Activated naive CD4-positive, alpha-beta T cell treated with anti-CD3 and anti-CD28 coated beads, Interleukin-2, amount 10 ng/mL, durations not matched to agents 7 days and 5 days (primary cell): ENCODE measurements around the gene POPDC2.

ENCODE experiments used
- CTCF ChIA-PET: fragments of 350-600 bp; sonication (Branson Sonifier 250); formaldehyde crosslinking; loops from one replicate; lab custom pipeline; 2021; ENCODE audit warnings: antibody characterized with exemption; lab: Charles Lee
- DNase-seq: peaks from one replicate; pipeline ENCODE4 v3.0.0-alpha.2; 2020
- H3K27ac Mint-ChIP-seq: one replicate; pipeline ENCODE4 v1.8.0; 2021; ENCODE audit warnings: mild to moderate bottlenecking, moderate library complexity, mixed read lengths
- H3K27me3 Mint-ChIP-seq: one replicate; pipeline ENCODE4 v1.8.0; 2021; ENCODE audit warnings: mild to moderate bottlenecking, mixed read lengths
- H3K36me3 Mint-ChIP-seq: one replicate; pipeline ENCODE4 v1.8.0; 2021; ENCODE audit warnings: mixed read lengths
- H3K4me1 Mint-ChIP-seq: one replicate; pipeline ENCODE4 v1.8.0; 2021; ENCODE audit warnings: mixed read lengths
- H3K4me3 Mint-ChIP-seq: one replicate; pipeline ENCODE4 v1.8.0; 2021; ENCODE audit warnings: mild to moderate bottlenecking, moderate library complexity, mixed read lengths
- H3K9me3 Mint-ChIP-seq: one replicate; pipeline ENCODE4 v1.8.0; 2021; ENCODE audit warnings: mixed read lengths

Gene POPDC2

GRCh38 chr3:119660474-119661440 lies at the start of gene POPDC2:
POPDC2 (minus strand) TSS chr3:119660589; CDS start chr3:119660423, 166 bp downstream.
- CTCF ChIA-PET = interaction anchor here (1.0 kb wide), 1 partner anchor 9 kb away, joined by 3 read pairs; no protein-coding TSS in a partner anchor
- no peaks in the 10 kb centered on the region for H3K36me3 Mint-ChIP-seq
- no peak within 1 kb of the TSS for H3K4me3 Mint-ChIP-seq
- H3K27me3 Mint-ChIP-seq = no peaks in the 10 kb centered on the region
- peaks cover 16% of the 10 kb centered on the region for H3K4me1 Mint-ChIP-seq
- no peak within 1 kb of the TSS for H3K27ac Mint-ChIP-seq
- DNase-seq = no peak
- H3K9me3 Mint-ChIP-seq = no peaks in the 10 kb centered on the region

DNA sequence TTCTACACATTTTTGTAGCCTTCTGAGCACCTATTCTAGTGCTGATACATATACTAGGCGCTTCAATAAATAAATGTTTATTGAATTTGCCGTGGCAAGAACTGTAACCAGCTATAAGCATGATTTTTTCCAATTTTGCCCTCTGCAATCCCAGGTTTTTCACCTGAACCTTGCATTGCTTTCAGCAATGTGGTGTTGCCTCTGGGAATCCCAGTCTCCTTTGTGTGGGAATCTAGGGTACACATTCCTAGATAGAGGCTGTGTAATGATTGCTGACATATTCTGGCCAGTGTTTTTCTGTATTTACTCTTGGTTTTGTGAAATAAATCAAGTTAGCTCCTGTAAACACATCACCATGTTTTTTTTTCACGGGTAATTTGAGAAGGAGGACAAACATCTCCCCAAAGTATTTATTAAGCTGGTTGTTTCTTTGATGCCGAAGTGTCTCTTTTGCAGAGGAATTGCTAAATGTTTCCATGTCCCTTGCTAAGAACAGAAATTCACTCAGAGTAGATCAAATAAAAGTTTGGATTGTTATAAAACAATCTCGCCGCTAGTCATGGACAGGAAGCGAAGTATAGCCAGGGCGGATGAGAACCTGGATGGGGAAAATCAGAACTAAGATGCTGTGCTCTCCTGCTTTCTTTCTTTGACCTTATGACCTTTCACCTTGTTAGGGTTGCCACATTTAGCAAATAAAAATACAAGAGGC lies 43.6 kb upstream of the POPDC2 start:
- H3K27ac Mint-ChIP-seq = no peak overlapping the region
- H3K4me3 Mint-ChIP-seq = peak overlapping the region; percentile 31
- DNase-seq = no peak
- CTCF ChIA-PET = no interaction called here
- H3K9me3 Mint-ChIP-seq = peaks cover 5% of the 10 kb centered on the region
- peaks cover 22% of the 10 kb centered on the region for H3K27me3 Mint-ChIP-seq
- peaks cover 6% of the 10 kb centered on the region for H3K36me3 Mint-ChIP-seq
- H3K4me1 Mint-ChIP-seq = peaks cover 39% of the 10 kb centered on the region

DNA sequence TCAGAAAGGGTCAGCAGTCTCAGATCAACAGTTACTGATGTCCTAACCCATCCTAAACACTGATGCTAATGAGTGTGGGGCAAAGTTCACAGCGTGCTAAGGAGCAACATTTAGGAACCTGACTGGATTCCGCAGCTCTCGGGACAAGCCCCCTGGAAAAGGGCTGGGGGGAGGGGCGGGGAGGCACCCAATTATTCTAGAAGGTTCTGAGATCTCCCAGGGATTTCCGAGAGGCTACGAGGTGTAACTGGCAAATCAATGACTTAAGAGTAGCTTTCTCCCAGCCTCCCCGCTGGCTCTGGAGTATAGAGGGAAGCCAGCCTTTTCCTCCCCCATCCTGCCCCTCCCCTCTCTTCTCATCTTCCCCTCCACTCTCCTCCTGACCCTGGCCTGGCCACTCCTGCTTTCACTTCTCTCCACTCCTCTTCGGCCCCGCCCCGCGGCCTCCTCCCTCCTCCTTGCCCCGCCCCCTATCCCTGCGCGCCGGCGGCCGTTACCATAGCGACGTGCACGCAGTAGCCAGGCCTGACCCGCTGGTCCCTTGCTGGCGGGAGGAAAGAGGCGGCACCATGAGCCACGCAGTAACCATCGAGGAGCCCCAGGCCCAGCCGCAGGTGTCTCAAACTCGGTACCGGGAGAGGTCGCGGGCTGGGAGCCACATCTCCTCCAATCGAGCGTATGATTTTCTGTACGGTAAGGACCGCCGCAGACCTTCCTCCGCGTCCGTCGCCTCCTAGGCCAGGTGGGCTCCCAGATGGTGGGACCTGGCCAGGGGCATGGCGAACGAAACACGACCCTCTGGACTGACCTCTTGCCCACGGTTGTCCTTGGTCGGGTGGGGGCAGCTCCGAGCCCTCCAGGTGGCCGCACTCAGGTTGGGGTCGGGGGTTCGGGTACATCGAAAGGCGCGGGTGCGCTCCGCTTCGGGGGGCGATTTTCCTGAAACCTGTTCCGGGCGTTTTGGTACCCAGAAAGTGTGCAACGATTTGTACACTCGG lies 42.4 kb upstream of the POPDC2 start, which contains the start of gene CFAP91:
Gene CFAP91, plus strand, starts transcription at position 493 of the 998 bp plus-strand sequence. Its CDS starts 77 bp downstream, at position 570.
- Mint-ChIP-seq H3K27ac (no peak within 1 kb of the TSS), H3K4me1 (peaks cover 39% of the 10 kb centered on the region), H3K36me3 (peaks cover 6% of the 10 kb centered on the region), H3K9me3 (peaks cover 5% of the 10 kb centered on the region), H3K4me3 (peak within 1 kb of the TSS; percentile 67), H3K27me3 (peaks cover 22% of the 10 kb centered on the region)
- CTCF ChIA-PET = no interaction called here
- peak; percentile 88 for DNase-seq

- CTCF ChIA-PET = interaction anchor here (1.6 kb wide), 1 partner anchor 20 kb away, joined by 4 read pairs; no protein-coding TSS in a partner anchor
- peaks cover 22% of the 10 kb centered on the region for H3K27me3 Mint-ChIP-seq
- H3K4me3 Mint-ChIP-seq = no peak overlapping the region
- no peak overlapping the region for H3K27ac Mint-ChIP-seq
- peak; percentile 22 for DNase-seq
- peaks cover 5% of the 10 kb centered on the region for H3K9me3 Mint-ChIP-seq
- peaks cover 39% of the 10 kb centered on the region for H3K4me1 Mint-ChIP-seq
- H3K36me3 Mint-ChIP-seq = peaks cover 6% of the 10 kb centered on the region
Measured at GRCh38 chr3:119700920-119701734, 40.7 kb upstream of the POPDC2 start.

DNA sequence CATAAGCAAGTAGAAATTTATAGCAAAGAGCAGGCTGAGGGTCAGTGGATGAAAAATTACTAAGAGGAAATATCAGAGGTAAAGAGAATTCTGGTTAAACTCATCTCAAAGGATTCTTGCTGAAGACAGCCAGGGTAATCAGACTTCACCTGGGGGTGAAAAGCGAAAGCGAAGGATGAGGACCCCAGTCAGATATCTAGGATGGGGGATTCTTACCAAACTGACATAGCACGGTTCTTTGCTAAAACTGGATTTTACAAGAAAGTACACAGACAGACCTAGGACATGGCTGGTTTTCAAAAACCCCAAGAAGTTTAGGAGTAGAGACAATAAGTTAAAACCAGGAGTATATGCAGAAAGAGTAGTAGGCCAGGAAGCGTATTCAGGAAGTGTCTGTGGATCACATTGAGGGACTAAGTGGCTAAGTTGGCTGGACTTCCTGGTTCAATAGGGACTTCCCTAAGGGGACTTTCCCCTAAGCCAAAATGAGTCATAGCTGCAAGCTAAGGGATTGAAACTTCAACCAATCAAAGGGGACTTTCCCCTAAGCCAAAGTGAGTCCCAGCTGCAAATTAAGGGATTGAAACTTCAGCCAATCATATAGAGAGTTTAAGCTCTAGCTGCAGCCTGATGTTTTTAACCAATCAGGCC lies 40.0 kb upstream of the POPDC2 start:
- Mint-ChIP-seq H3K4me1 (peaks cover 39% of the 10 kb centered on the region), H3K4me3 (no peak overlapping the region), H3K27me3 (peaks cover 20% of the 10 kb centered on the region), H3K36me3 (peaks cover 6% of the 10 kb centered on the region), H3K27ac (no peak overlapping the region), H3K9me3 (peaks cover 5% of the 10 kb centered on the region)
- CTCF ChIA-PET = interaction anchor here (1.6 kb wide), 1 partner anchor 20 kb away, joined by 4 read pairs; no protein-coding TSS in a partner anchor
- peak; percentile 20 for DNase-seq

DNA sequence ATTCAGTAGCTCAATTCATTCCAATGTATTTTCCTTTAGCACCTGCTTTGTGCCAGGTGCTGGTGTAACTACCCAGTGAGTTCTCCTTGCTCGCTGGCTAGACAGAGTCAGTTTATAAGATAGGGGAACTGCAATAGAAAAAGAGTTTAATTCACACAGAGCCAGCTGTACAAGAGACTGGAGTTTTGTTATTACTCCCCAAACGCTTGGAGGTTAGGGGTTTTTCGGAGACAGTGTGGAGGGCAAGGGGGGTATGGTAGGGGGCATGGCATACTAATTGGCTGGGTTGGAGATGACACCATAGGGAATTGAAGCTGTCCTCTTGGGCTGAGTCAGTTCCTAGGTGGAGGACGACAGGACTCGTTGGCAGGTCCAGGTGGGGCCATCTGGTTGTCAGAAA lies 37.0 kb upstream of the POPDC2 start:
- peaks cover 25% of the 10 kb centered on the region for H3K4me1 Mint-ChIP-seq
- peaks cover 6% of the 10 kb centered on the region for H3K36me3 Mint-ChIP-seq
- H3K27ac Mint-ChIP-seq = no peak overlapping the region
- no peak for DNase-seq
- H3K4me3 Mint-ChIP-seq = no peak overlapping the region
- H3K9me3 Mint-ChIP-seq = peaks cover 5% of the 10 kb centered on the region
- H3K27me3 Mint-ChIP-seq = peaks cover under 1% of the 10 kb centered on the region
- CTCF ChIA-PET = no interaction called here

DNA sequence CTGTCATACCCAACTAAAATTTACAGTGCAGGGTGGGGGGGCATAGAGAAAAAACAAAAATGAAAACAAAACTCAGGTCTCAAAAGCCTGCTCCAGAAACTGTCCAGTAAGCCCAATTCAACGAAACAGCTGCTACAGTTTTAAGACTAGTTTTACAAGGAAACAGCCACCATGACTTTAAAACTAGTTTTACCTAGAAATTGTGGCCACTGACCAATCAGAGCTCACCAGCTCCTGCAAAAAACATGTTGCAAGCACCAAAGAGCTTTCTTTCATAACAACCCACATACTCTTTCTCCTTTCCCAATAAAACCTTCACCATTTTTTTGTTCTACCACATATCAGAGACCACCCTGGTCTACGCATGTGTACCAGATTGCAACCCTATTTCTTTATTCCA lies 35.1 kb upstream of the POPDC2 start:
- Mint-ChIP-seq H3K27ac (no peak overlapping the region), H3K9me3 (no peaks in the 10 kb centered on the region), H3K36me3 (no peaks in the 10 kb centered on the region), H3K27me3 (peaks cover 9% of the 10 kb centered on the region), H3K4me1 (peaks cover 6% of the 10 kb centered on the region), H3K4me3 (no peak overlapping the region)
- CTCF ChIA-PET = interaction anchor here (0.9 kb wide), 1 partner anchor 314 kb away, joined by 3 read pairs; no protein-coding TSS in a partner anchor
- no peak for DNase-seq

GRCh38 chr3:119690043-119690656 lies 29.8 kb upstream of the POPDC2 start:
- H3K27ac Mint-ChIP-seq = no peak overlapping the region
- DNase-seq = no peak
- CTCF ChIA-PET = interaction anchor here (0.6 to 2.8 kb wide), 4 partner anchors 9 to 806 kb away, joined by 3 to 13 read pairs (median 3); no protein-coding TSS in a partner anchor
- no peak overlapping the region for H3K4me3 Mint-ChIP-seq
- H3K4me1 Mint-ChIP-seq = no peaks in the 10 kb centered on the region
- H3K9me3 Mint-ChIP-seq = no peaks in the 10 kb centered on the region
- no peaks in the 10 kb centered on the region for H3K36me3 Mint-ChIP-seq
- H3K27me3 Mint-ChIP-seq = peaks cover 21% of the 10 kb centered on the region

DNA sequence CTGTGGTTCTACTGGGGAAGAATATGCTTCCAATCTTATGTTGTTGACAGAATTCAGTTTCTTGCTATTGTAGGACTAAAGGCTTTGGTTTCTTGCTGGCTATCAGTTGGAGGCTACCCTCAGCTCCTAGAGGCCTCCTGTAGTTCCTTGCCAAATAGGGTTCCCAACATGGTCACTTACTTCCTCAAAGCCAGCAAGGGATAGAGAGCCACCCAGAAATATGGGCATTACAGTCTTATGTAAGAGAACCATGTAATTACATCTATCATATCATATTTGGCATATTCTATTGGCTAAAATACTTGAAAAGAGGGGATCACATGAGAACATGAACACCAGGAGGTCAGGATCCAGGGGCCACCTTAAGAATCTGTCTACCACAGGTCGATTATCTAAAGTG lies 23.0 kb upstream of the POPDC2 start:
- Mint-ChIP-seq H3K36me3 (no peaks in the 10 kb centered on the region), H3K27ac (no peak overlapping the region), H3K4me1 (no peaks in the 10 kb centered on the region), H3K27me3 (peaks cover 11% of the 10 kb centered on the region), H3K9me3 (no peaks in the 10 kb centered on the region), H3K4me3 (no peak overlapping the region)
- CTCF ChIA-PET = interaction anchor here (0.6 to 3.1 kb wide), 2 partner anchors 25 to 799 kb away, joined by 3 to 21 read pairs; no protein-coding TSS in a partner anchor
- no peak for DNase-seq

- no peak overlapping the region for H3K27ac Mint-ChIP-seq
- H3K27me3 Mint-ChIP-seq = no peaks in the 10 kb centered on the region
- no peak overlapping the region for H3K4me3 Mint-ChIP-seq
- no peaks in the 10 kb centered on the region for H3K36me3 Mint-ChIP-seq
- no peaks in the 10 kb centered on the region for H3K9me3 Mint-ChIP-seq
- H3K4me1 Mint-ChIP-seq = peaks cover 11% of the 10 kb centered on the region
- CTCF ChIA-PET = interaction anchor here (0.6 to 3.5 kb wide), 24 partner anchors 8 to 802 kb away, joined by 3 to 25 read pairs (median 4); partner anchors contain the start of genes B4GALT4, CD80, IGSF11 and TEX55
- no peak for DNase-seq
Measured at GRCh38 chr3:119681279-119681678, 20.9 kb upstream of the POPDC2 start.

DNA sequence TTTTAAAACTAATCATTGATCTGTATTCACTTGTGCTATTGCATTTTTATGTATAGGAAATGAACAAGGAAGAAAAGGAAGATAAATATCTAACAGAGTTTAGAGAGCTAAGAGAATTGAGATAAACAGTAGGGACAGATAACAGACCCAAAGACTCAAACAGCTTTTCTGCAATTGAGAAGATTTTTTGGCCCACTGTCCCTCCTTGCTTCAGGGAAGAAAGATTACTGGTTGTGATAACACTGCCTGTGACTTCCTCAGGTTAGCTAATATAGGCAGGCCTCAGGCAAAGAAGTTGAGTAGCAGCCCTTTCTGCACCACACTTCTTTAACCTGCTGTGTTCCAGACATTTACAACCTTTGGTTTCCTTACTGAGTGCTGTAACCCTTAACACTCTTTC lies 19.5 kb upstream of the POPDC2 start:
- no peak overlapping the region for H3K4me3 Mint-ChIP-seq
- H3K36me3 Mint-ChIP-seq = peaks cover 11% of the 10 kb centered on the region
- H3K9me3 Mint-ChIP-seq = no peaks in the 10 kb centered on the region
- CTCF ChIA-PET = interaction anchor here (0.6 to 3.5 kb wide), 14 partner anchors 10 to 798 kb away, joined by 3 to 25 read pairs (median 4); partner anchors contain the start of genes B4GALT4 and IGSF11
- no peaks in the 10 kb centered on the region for H3K27me3 Mint-ChIP-seq
- no peak for DNase-seq
- peaks cover 25% of the 10 kb centered on the region for H3K4me1 Mint-ChIP-seq
- no peak overlapping the region for H3K27ac Mint-ChIP-seq
